GM12878 (cell line): ENCODE data around the gene KRTAP9-2. TPM values are rescaled to one million over a fixed set of nuclear protein-coding genes. Genes with fewer than 3 reads are reported as not detected.
"Not testable (repeated sequence)": the region's sequence is repeated elsewhere in the genome, so short reads cannot be mapped to it uniquely, and the experiment has no call there.

Experiments used
- ATAC-seq: fragments of 200-7000 bp; cut with Tn5 transposase; 3 replicates; pipeline ENCODE4 v1.9.1; 2020; ENCODE audit warnings: mild to moderate bottlenecking, moderate library complexity
- BruUV-seq: library from RNA; stranded (reverse); fragments of 400-500 nt; replicated peaks from 2 replicates; lab custom pipeline; 2021; lab: Mats Ljungman, UMichigan
- CTCF ChIA-PET: fragments of 300-600 bp; sonication (Branson Sonifier 250); formaldehyde crosslinking; extraction: SDS; loops from one replicate; lab custom pipeline; 2021; ENCODE audit warnings: inconsistent platforms; lab: Yijun Ruan, JAX
- POLR2A ChIA-PET: fragments of 350-600 bp; formaldehyde crosslinking; extraction: SDS; loops from one replicate; lab custom pipeline; 2021; ENCODE audit warnings: inconsistent platforms; lab: Charles Lee
- RAD21 ChIA-PET: fragments of 300-600 bp; sonication (Branson Sonifier 250); formaldehyde crosslinking; loops from one replicate; lab custom pipeline; 2023; ENCODE audit warnings: antibody characterized with exemption; ENCODE audit not compliant: unreplicated experiment; lab: Charles Lee
- SMC1A ChIA-PET: fragments of 300-600 bp; sonication (Branson Sonifier 250); formaldehyde crosslinking; loops from one replicate; lab custom pipeline; 2023; ENCODE audit not compliant: unreplicated experiment, uncharacterized antibody; lab: Charles Lee
- DNase-seq: peaks from one replicate; pipeline ENCODE4 v3.0.0-alpha.2; 2011; ENCODE audit warnings: low read depth, low spot score
- FAIRE-seq: peaks from 3 replicates; lab custom pipeline; 2011; peaks lifted over from hg19 to GRCh38; lab: Jason Lieb, UNC
- H2AFZ ChIP-seq: 2 replicates; pipeline ENCODE4 v1.6.0; 2011; ENCODE audit warnings: low read depth, low read length, control low read depth; ENCODE audit not compliant: control insufficient read depth
- H3K27ac ChIP-seq: 2 replicates; pipeline ENCODE4 v1.5.1; 2011; ENCODE audit warnings: control low read depth; ENCODE audit not compliant: control insufficient read depth, insufficient read depth
- H3K27me3 ChIP-seq, 2 experiments: replicated peaks in 1 of 2; 2 replicates each; pipeline versions ENCODE4 v1.6.0 to v1.6.1; 2011; ENCODE audit warnings: low read length in 1 of 2; ENCODE audit not compliant: control insufficient read depth in 2 of 2, insufficient read depth in 2 of 2
- H3K36me3 ChIP-seq, 2 experiments: 2 replicates each; pipeline ENCODE4 v1.5.1; 2011; ENCODE audit warnings: low read length in 1 of 2; ENCODE audit not compliant: control insufficient read depth in 2 of 2, insufficient read depth in 2 of 2
- H3K4me1 ChIP-seq: 2 replicates; pipeline ENCODE4 v1.6.1; 2011; ENCODE audit warnings: mild to moderate bottlenecking, low read length, moderate library complexity, mixed read lengths; ENCODE audit not compliant: control insufficient read depth, insufficient read depth
- H3K4me2 ChIP-seq: 2 replicates; pipeline ENCODE4 v1.6.0; 2011; ENCODE audit warnings: control low read depth; ENCODE audit not compliant: control insufficient read depth, insufficient read depth
- H3K4me3 ChIP-seq: fragments of 200-600 bp; sonication (generic); 2 replicates; pipeline ENCODE4 v1.5.1; 2016
- H3K79me2 ChIP-seq: 2 replicates; pipeline ENCODE4 v1.6.0; 2011; ENCODE audit warnings: low read length; ENCODE audit not compliant: control insufficient read depth, insufficient read depth
- H3K9ac ChIP-seq: 2 replicates; pipeline ENCODE4 v1.8.0; 2011; ENCODE audit warnings: low read length, control low read depth, mixed read lengths; ENCODE audit not compliant: control insufficient read depth, insufficient read depth
- H3K9me3 ChIP-seq: replicated peaks from 3 replicates; pipeline ENCODE4 v1.5.1; 2011; ENCODE audit warnings: mild to moderate bottlenecking, low read length; ENCODE audit not compliant: control insufficient read depth, insufficient read depth
- H4K20me1 ChIP-seq: 2 replicates; pipeline ENCODE4 v1.6.0; 2011; ENCODE audit not compliant: control insufficient read depth, insufficient read depth
- ATF7 ChIP-seq: fragments of 450-650 bp; IDR thresholded peaks from 2 replicates; pipeline ENCODE4 v1.6.1; 2016; ENCODE audit warnings: low read depth, mild to moderate bottlenecking
- BCL11A ChIP-seq: IDR thresholded peaks from 2 replicates; pipeline ENCODE4 v1.6.1; 2011; ENCODE audit warnings: low read depth, low read length
- CBFB ChIP-seq: IDR thresholded peaks from 2 replicates; pipeline ENCODE4 v1.6.1; 2016; ENCODE audit warnings: antibody characterized with exemption, low read depth
- CREB1 ChIP-seq: IDR thresholded peaks from 2 replicates; pipeline ENCODE4 v1.6.1; 2012; ENCODE audit warnings: low read depth, mild to moderate bottlenecking, inconsistent platforms
- GABPA ChIP-seq: IDR thresholded peaks from 2 replicates; pipeline ENCODE4 v1.6.1; 2014; ENCODE audit warnings: antibody characterized with exemption, low read depth, mild to moderate bottlenecking, inconsistent platforms
- HSF1 ChIP-seq: fragments of 150-350 bp; IDR thresholded peaks from 2 replicates; pipeline ENCODE4 v1.6.1; 2014; ENCODE audit warnings: mild to moderate bottlenecking, low read depth, low read length
- IRF5 ChIP-seq: fragments of 450-650 bp; IDR thresholded peaks from 2 replicates; pipeline ENCODE4 v1.6.1; 2017; ENCODE audit warnings: borderline replicate concordance
- PKNOX1 ChIP-seq: fragments of 450-650 bp; IDR thresholded peaks from 2 replicates; pipeline ENCODE4 v1.6.1; 2016; ENCODE audit warnings: mild to moderate bottlenecking
- SMAD1 ChIP-seq: fragments of 450-650 bp; IDR thresholded peaks from 2 replicates; pipeline ENCODE4 v1.6.1; 2018; ENCODE audit warnings: mild to moderate bottlenecking, low read depth; ENCODE audit not compliant: partially characterized antibody
- TAF1 ChIP-seq: IDR thresholded peaks from 2 replicates; pipeline ENCODE4 v1.6.1; 2011; ENCODE audit warnings: mild to moderate bottlenecking, low read depth, low read length, borderline replicate concordance
- WRNIP1 ChIP-seq: IDR thresholded peaks from 2 replicates; pipeline ENCODE4 v1.6.1; 2011; ENCODE audit warnings: low read depth, low read length, improper control_type of control experiment, borderline replicate concordance
- ZNF24 ChIP-seq: fragments of 450-650 bp; IDR thresholded peaks from 2 replicates; pipeline ENCODE4 v1.6.1; 2017; ENCODE audit warnings: antibody characterized with exemption, mild to moderate bottlenecking
- WGBS: methylation state at CpG from one replicate; pipeline ENCODE4 v1.1.6; 2016; ENCODE audit warnings: low lambda C conversion rate; ENCODE audit not compliant: insufficient replicate concordance, insufficient coverage; ENCODE audit errors: missing lambda C conversion rate; 5-methylcytosine and 5-hydroxymethylcytosine counted together
- in situ Hi-C: fragments of 300-500 bp; cut with MboI; formaldehyde crosslinking; loops from 9 replicates; pipeline ENCODE4 v1.14.3; 2018; ENCODE audit warnings: mixed read lengths
- intact Hi-C: fragments of 100-400 bp; cut with micrococcal nuclease; formaldehyde crosslinking; loops from one replicate; pipeline ENCODE4 v1.14.2; 2022; ENCODE audit not compliant: unreplicated experiment
- polyA plus RNA-seq, 11 experiments: library from polyadenylated mRNA; depleted of rRNA in 4 of 11; unstranded in 6 of 11; stranded (reverse) in 5 of 11; fragments of >200 nt; fragmentation: Nextera tagmentation in 4 of 11; fragmentation: Illumina TruSeq in 1 of 11; extraction: Ambion mirVana in 4 of 11; extraction: Trizol in 1 of 11; gene quantifications; 1 replicate in 1 of 11; 2 replicates in 10 of 11; pipeline versions ENCODE4 v1.2.1 to v1.2.3, GENCODE V29; 2011 to 2016; ENCODE audit warnings: inconsistent platforms in 2 of 11, missing spikeins in 2 of 11, low read depth in 1 of 11
- total RNA-seq, 4 experiments: library from RNA; depleted of rRNA in 3 of 4; stranded (reverse); fragments of >200 nt in 3 of 4; fragmentation: Illumina TruSeq in 1 of 4; extraction: Trizol in 1 of 4; gene quantifications; 2 replicates each; pipeline versions ENCODE4 v1.2.1 to v1.2.3, GENCODE V29; 2013 to 2021
- TF ChIP-seq, protein P1 (sequence below), 3 experiments: IDR thresholded peaks in 2 of 3; conservative IDR thresholded peaks in 1 of 3; 2 replicates each; pipeline ENCODE4 v1.5.1; 2011; ENCODE audit warnings: low read depth in 3 of 3, low read length in 3 of 3, mild to moderate bottlenecking in 3 of 3, control low read depth in 2 of 3, moderate library complexity in 2 of 3, inconsistent platforms in 1 of 3, mixed read lengths in 1 of 3; ENCODE audit not compliant: control insufficient read depth in 2 of 3, insufficient read depth in 1 of 3; ENCODE audit errors: extremely low read depth in 1 of 3

The KRTAP9-2 gene
- total and polyA plus RNA-seq, 10 of the 15 experiments (the other 5 are each of a cell fraction or from before 2014, with no cell fraction given) = not detected

DNA sequence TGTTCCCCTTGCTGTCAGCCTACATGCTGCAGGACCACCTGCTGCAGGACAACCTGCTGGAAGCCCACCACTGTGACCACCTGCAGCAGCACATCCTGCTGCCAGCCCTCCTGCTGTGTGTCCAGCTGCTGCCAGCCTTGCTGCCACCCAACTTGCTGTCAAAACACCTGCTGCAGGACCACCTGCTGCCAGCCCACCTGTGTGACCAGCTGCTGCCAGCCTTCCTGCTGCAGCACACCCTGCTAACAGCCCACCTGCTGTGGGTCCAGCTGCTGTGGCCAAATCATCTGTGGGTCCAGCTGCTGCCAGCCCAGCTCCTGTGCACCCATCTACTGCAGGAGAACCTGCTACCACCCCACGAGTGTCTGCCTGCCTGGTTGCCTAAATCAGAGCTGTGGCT, 44.9 kb downstream of the KRTAP9-2 start:
- in situ Hi-C loops, CTCF ChIA-PET, SMC1A ChIA-PET: not testable (repeated sequence)

DNA sequence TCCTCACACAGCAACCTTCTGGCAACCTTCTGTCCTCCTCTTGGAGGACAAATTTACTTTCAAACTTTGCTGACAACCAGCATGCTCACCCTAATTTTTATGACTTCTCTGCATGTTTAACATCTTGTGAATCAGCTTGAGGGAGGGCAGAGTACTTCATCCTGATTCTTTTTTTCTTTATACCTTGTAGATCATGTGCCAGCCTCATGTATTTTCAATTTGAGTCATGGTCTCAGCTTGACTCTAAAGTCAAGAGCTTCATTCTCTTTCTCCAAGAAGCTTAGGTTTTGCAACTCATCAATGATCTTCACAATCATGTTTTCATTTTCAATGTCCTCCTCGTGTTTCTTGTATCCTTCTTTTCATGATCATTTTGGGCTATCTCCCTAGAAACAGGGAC, 45.4 kb downstream of the KRTAP9-2 start:
- POLR2A ChIA-PET = no interaction called here
- RAD21 ChIA-PET = no interaction called here
- Histone ChIP-seq H3K4me3 (no peak overlapping the region), H3K9me3 (no peaks in the 10 kb centered on the region), H2AFZ (no peak overlapping the region), H3K36me3 (no peaks in the 10 kb centered on the region), H3K79me2 (no peaks in the 10 kb centered on the region), H4K20me1 (no peaks in the 10 kb centered on the region), H3K4me1 (no peaks in the 10 kb centered on the region), H3K27me3 (no peaks in the 10 kb centered on the region), H3K4me2 (no peak overlapping the region), H3K27ac (no peak overlapping the region), H3K9ac (no peak overlapping the region)
- no CpG with 5 or more reads among the region's 1 CpG for WGBS
- in situ Hi-C loops = no loop called here
- no peak for DNase-seq
- ATAC-seq = no peak
- no peak for FAIRE-seq
- CTCF ChIA-PET = no interaction called here
- BruUV-seq = no TSS peak
- intact Hi-C loops = no loop called here
- SMC1A ChIA-PET = no interaction called here
- TF ChIP-seq HSF1 (no peak), ZNF24 (no peak), CREB1 (no peak), ATF7 (no peak), GABPA (no peak), PKNOX1 (no peak), TAF1 (no peak), BCL11A (no peak), IRF5 (no peak), SMAD1 (no peak), WRNIP1 (no peak), CBFB (no peak)
- TF ChIP-seq, protein P1, sequence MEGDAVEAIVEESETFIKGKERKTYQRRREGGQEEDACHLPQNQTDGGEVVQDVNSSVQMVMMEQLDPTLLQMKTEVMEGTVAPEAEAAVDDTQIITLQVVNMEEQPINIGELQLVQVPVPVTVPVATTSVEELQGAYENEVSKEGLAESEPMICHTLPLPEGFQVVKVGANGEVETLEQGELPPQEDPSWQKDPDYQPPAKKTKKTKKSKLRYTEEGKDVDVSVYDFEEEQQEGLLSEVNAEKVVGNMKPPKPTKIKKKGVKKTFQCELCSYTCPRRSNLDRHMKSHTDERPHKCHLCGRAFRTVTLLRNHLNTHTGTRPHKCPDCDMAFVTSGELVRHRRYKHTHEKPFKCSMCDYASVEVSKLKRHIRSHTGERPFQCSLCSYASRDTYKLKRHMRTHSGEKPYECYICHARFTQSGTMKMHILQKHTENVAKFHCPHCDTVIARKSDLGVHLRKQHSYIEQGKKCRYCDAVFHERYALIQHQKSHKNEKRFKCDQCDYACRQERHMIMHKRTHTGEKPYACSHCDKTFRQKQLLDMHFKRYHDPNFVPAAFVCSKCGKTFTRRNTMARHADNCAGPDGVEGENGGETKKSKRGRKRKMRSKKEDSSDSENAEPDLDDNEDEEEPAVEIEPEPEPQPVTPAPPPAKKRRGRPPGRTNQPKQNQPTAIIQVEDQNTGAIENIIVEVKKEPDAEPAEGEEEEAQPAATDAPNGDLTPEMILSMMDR (IDR thresholded peaks at IDR 0.05 in 2 of 3, conservative IDR thresholded peaks at IDR 0.05 in 1 of 3; ENCODE audit: control insufficient read depth in 2 of 3, extremely low read depth in 1 of 3, insufficient read depth in 1 of 3, low read depth in 3 of 3, low read length in 3 of 3) = no peak

More for the DNA sequence above, 44.9 kb downstream of the KRTAP9-2 start:
- ATAC-seq, H3K4me3 ChIP-seq, H3K9me3 ChIP-seq, DNase-seq, H3K4me2 ChIP-seq, H3K36me3 ChIP-seq, H3K79me2 ChIP-seq, BruUV-seq, H3K4me1 ChIP-seq, intact Hi-C loops, H3K27me3 ChIP-seq, H3K9ac ChIP-seq, POLR2A ChIA-PET, FAIRE-seq, H4K20me1 ChIP-seq, RAD21 ChIA-PET, H2AFZ ChIP-seq, H3K27ac ChIP-seq: not testable (repeated sequence)
- no CpG with 5 or more reads among the region's 1 CpG for WGBS
